G401 (cell line): ENCODE results near the gene PCDHGA4. TPM values are rescaled to one million over a fixed set of nuclear protein-coding genes. Genes with fewer than 3 reads are reported as not detected.
"Not testable (repeated sequence)": the region's sequence is repeated elsewhere in the genome, so short reads cannot be mapped to it uniquely, and the experiment has no call there.

ENCODE experiments used
- DNase-seq: peaks from one replicate; pipeline ENCODE4 v3.0.0-alpha.2; 2015; ENCODE audit warnings: low spot score
- in situ Hi-C: cut with HindIII; loops from 2 replicates; pipeline ENCODE4 v1.10.0; 2016; ENCODE audit warnings: low sequenced_read_pairs, mixed read lengths
- total RNA-seq: library from RNA; depleted of rRNA; stranded (reverse); fragments of >200 nt; shearing (Covaris generic); gene quantifications from 2 replicates; pipeline ENCODE4 v1.2.3, GENCODE V29; 2014; rRNA removed

Gene PCDHGA4
- total RNA-seq = 0.06 TPM in 1 of 2 replicates, not detected in the other

- DNase-seq = no peak
- in situ Hi-C loops = no loop called here
Measured at GRCh38 chr5:141354900-141355469, at the start of gene PCDHGA4. Gene PCDHGA4 (plus strand): TSS chr5:141355021. CDS start chr5:141355108, 87 bp downstream.

- no peak for DNase-seq
- in situ Hi-C loops = no loop called here
Measured at GRCh38 chr5:141306630-141307029, 48.2 kb upstream of the PCDHGA4 start.

GRCh38 chr5:141313711-141314110 is 41.1 kb upstream of the PCDHGA4 start:
- no peak for DNase-seq
- in situ Hi-C loops = no loop called here

- in situ Hi-C loops, DNase-seq: not testable (repeated sequence)
Measured at GRCh38 chr5:141316963-141317362, 37.9 kb upstream of the PCDHGA4 start.

- DNase-seq = no peak
- in situ Hi-C loops = no loop called here
Measured at GRCh38 chr5:141319202-141319601, 35.6 kb upstream of the PCDHGA4 start.

GRCh38 chr5:141319699-141320098 is 35.1 kb upstream of the PCDHGA4 start:
- in situ Hi-C loops = no loop called here

GRCh38 chr5:141320225-141321169 is 34.3 kb upstream of the PCDHGA4 start, which contains the start of gene TAF7:
Gene TAF7 (minus strand): TSS chr5:141320784. CDS start chr5:141320044, 740 bp downstream.
- peak; percentile 88 for DNase-seq
- in situ Hi-C loops = no loop called here

More at GRCh38 chr5:141319699-141320098, 35.1 kb upstream of the PCDHGA4 start:
- DNase-seq = no peak

- in situ Hi-C loops = no loop called here
- no peak for DNase-seq
Measured at GRCh38 chr5:141322261-141322660, 32.6 kb upstream of the PCDHGA4 start.

- peak; percentile 85 for DNase-seq
- in situ Hi-C loops = no loop called here
Measured at GRCh38 chr5:141326088-141326854, 28.6 kb upstream of the PCDHGA4 start.

- in situ Hi-C loops = no loop called here
- DNase-seq = no peak
Measured at GRCh38 chr5:141328231-141328630, 26.6 kb upstream of the PCDHGA4 start.

- in situ Hi-C loops = no loop called here
Measured at GRCh38 chr5:141330299-141331080, 24.3 kb upstream of the PCDHGA4 start, which contains the start of gene PCDHGA1. Gene PCDHGA1 (plus strand): TSS chr5:141330514.

GRCh38 chr5:141332571-141332970 is 22.2 kb upstream of the PCDHGA4 start:
- in situ Hi-C loops, DNase-seq: not testable (repeated sequence)

More at GRCh38 chr5:141330299-141331080, 24.3 kb upstream of the PCDHGA4 start, which contains the start of gene PCDHGA1:
- DNase-seq = peak; percentile 14

- DNase-seq = peak; percentile 24
- in situ Hi-C loops = no loop called here
Measured at GRCh38 chr5:141338538-141339306, 16.1 kb upstream of the PCDHGA4 start, which contains the start of gene PCDHGA2. Gene PCDHGA2 (plus strand): TSS chr5:141338760.

GRCh38 chr5:141340781-141341354 is 14.0 kb upstream of the PCDHGA4 start:
- DNase-seq, in situ Hi-C loops: not testable (repeated sequence)

- in situ Hi-C loops = no loop called here
- no peak for DNase-seq
Measured at GRCh38 chr5:141342773-141343172, 12.0 kb upstream of the PCDHGA4 start.

GRCh38 chr5:141343242-141343952 is 11.4 kb upstream of the PCDHGA4 start, which contains the start of gene PCDHGA3:
Gene PCDHGA3 (plus strand): TSS chr5:141343829. CDS start chr5:141344034, 205 bp downstream.
- DNase-seq = peak; percentile 20

More at GRCh38 chr5:141343242-141343952, 11.4 kb upstream of the PCDHGA4 start, which contains the start of gene PCDHGA3:
- in situ Hi-C loops = no loop called here
